AG04449 (cell line): Measurements from ENCODE around the gene LRRC3C.

ENCODE experiments used
- CTCF ChIA-PET: fragments of 350-600 bp; formaldehyde crosslinking; extraction: SDS; loops from one replicate; lab custom pipeline; 2021; ENCODE audit warnings: antibody characterized with exemption; lab: Yijun Ruan, JAX
- POLR2A ChIA-PET: fragments of 400-600, 350-600 bp; formaldehyde crosslinking; extraction: SDS; loops from one replicate; lab custom pipeline; 2020; ENCODE audit warnings: antibody characterized with exemption, inconsistent platforms; lab: Yijun Ruan, JAX
- DNase-seq: peaks from one replicate; pipeline ENCODE4 v3.0.0-alpha.2; 2010; ENCODE audit warnings: low read depth, low spot score
- H3K4me3 ChIP-seq: 2 replicates; pipeline ENCODE4 v1.5.1; 2011; ENCODE audit warnings: low read depth, mild to moderate bottlenecking, control low read depth, low read length
- TF ChIP-seq, protein P1 (sequence below): IDR thresholded peaks from one replicate; pipeline ENCODE4 v1.5.1; 2011; ENCODE audit warnings: mild to moderate bottlenecking, moderate library complexity, low read length, control low read depth, inconsistent platforms; ENCODE audit not compliant: insufficient read depth; ENCODE audit errors: missing control alignments

LRRC3C gene

DNA sequence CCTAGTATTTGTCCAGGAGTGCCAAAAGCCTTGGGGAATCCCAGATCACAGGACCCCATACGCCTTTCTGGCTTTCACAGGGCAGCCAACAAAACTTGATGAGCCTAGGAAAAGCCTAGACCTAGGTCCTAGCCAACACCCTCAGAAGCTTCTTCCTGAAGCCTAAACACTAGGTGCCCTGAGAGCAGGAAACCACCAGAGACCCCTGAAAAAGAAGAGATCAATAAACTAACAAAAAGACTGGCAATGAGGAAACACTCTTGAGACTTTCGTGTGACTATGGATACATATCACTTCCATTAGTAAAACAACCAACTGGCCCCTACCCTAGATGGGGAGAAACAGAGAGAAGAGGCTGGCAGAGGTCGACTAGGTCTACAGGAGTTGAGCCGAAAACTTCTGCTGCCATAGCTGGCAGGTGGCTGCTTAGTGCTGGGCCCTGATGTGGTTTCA is 1.4 kb upstream of the LRRC3C start:
- ChIA-PET CTCF (interaction anchor here (0.6 to 1.9 kb wide), 5 partner anchors 11 to 54 kb away, joined by 3 to 11 read pairs (median 3); partner anchors contain the start of gene PSMD3), POLR2A (no interaction called here)
- TF ChIP-seq, protein P1, sequence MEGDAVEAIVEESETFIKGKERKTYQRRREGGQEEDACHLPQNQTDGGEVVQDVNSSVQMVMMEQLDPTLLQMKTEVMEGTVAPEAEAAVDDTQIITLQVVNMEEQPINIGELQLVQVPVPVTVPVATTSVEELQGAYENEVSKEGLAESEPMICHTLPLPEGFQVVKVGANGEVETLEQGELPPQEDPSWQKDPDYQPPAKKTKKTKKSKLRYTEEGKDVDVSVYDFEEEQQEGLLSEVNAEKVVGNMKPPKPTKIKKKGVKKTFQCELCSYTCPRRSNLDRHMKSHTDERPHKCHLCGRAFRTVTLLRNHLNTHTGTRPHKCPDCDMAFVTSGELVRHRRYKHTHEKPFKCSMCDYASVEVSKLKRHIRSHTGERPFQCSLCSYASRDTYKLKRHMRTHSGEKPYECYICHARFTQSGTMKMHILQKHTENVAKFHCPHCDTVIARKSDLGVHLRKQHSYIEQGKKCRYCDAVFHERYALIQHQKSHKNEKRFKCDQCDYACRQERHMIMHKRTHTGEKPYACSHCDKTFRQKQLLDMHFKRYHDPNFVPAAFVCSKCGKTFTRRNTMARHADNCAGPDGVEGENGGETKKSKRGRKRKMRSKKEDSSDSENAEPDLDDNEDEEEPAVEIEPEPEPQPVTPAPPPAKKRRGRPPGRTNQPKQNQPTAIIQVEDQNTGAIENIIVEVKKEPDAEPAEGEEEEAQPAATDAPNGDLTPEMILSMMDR = no peak

DNA sequence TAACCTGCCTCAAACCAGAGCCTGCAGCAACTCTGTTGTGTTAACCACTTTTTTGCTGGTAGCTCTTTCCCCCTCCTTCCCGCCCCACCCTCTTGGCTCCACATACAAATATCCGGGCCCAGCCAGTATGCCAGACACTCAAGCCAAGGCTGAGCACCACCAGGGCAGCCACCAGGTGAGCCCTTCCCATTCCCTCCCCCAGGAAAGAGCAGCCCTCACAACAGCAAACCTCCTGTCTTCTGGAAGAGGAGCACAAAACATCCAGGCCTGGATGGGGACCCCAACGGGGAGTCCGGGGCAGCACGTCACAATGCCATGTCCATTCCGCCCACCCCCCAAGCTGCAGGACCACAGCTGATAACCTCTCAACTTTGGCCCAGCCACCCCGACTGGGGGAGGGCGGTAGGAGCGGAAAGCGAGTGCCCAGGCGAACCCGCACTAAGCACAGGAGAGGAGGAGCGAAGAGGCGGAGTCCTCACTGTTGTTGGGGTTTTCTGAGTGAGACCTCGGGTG is 888 bp upstream of the LRRC3C start:
- ChIA-PET CTCF (interaction anchor here (0.6 to 1.9 kb wide), 6 partner anchors 11 to 53 kb away, joined by 3 to 11 read pairs (median 3); partner anchors contain the start of gene PSMD3), POLR2A (no interaction called here)
- TF ChIP-seq, protein P1 = no peak
- H3K4me3 ChIP-seq = peak overlapping the region; percentile 82
- no peak for DNase-seq

More for the DNA sequence above, 1.4 kb upstream of the LRRC3C start:
- no peak for DNase-seq
- H3K4me3 ChIP-seq = peak overlapping the region; percentile 82

DNA sequence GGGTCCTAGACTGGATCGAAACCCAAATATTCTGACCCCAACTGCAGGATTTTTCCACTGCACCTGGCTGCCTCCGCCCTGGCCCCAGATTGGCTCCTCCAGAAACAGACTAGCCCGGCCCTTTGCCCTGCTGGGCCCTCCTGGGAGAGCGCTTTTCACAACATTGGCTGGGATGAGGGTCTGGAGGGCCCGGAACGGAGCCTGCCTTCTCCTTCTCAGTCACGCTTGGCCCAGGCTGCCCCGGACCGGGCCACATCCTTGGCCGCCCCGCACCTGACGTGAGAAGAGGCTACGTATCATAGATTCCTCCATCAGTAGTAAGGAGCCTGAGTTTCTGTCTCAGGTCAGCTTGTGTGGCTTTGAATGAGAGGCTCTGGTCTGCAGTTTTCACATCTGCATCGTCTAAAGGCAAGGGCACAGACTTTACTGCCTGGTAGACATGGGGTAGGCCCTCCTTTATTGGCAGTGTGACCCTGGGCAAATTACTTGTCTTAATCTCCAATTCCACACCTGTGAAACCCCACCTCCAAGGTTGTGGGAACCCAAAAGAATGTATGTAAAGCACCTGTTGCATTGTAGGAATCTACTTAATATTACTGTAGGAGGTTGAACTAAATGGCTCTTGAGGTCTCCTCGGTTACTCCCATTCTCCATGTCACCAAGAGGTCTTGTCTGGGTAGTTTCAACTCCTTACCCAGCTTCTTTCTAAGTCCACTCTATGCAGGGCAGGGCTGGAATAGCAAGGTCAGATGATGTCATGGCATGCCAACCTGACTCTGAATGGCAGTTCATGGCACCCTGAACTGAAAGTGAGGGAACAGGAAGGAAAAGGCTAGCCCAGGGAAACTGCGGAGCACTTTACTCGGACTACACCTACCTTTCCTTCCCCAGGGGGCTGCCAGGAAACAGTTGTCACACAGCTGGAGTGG is 661 bp downstream of the LRRC3C start:
- DNase-seq = no peak
- ChIA-PET POLR2A (interaction anchor here (0.6 to 0.7 kb wide), 2 partner anchors 28 to 51 kb away, joined by 3 to 4 read pairs; no protein-coding TSS in a partner anchor), CTCF (interaction anchor here (1.3 to 2.1 kb wide), 3 partner anchors 11 to 52 kb away, joined by 5 to 16 read pairs (median 9); partner anchors contain the start of gene PSMD3)
- TF ChIP-seq, protein P1 = no peak
- peak overlapping the region; percentile 59 for H3K4me3 ChIP-seq

DNA sequence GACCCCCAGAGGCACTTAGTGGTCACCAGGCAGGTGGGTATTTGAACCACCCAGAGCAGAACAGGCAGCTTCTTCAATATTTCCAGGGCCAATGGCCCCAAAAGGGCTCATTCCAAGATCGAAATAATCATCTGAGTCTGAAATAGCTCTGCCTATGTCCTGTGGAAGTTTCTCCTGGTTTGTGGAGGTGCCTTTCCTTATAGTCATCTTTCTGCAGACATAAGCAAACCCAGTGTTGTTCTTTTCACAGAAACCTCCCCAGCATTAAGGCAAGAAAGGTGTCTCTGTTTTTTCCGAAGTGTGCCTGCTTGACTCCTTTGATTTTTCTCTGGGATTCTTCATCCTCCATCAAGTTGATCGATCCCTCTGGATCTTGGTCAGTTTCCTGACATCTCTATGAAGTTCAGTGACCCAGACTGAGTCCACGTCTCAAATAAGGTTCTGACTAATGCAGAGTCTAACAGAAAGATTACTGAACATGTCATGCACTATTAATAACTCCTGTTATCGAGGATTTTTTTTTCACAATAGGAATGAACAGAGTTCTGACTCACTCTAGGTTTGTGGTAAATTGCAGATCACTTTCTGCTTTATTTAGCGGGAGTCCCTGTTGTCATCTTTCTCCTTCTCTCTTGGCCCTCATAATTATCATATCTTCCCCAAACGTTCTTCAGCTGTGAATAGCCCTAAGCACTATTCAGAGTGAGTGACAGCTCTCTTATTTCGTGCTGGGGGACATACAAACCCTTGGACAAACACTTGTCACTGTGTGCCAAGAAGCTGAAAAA is 1.5 kb downstream of the LRRC3C start:
- ChIA-PET POLR2A (interaction anchor here (0.7 to 0.9 kb wide), 3 partner anchors 14 to 50 kb away, joined by 3 to 5 read pairs (median 3); no protein-coding TSS in a partner anchor), CTCF (interaction anchor here (0.6 to 2.1 kb wide), 5 partner anchors 10 to 56 kb away, joined by 3 to 16 read pairs (median 5); partner anchors contain the start of gene PSMD3)
- peak overlapping the region; percentile 18 for H3K4me3 ChIP-seq
- TF ChIP-seq, protein P1 = no peak
- DNase-seq = peak; percentile 91

DNA sequence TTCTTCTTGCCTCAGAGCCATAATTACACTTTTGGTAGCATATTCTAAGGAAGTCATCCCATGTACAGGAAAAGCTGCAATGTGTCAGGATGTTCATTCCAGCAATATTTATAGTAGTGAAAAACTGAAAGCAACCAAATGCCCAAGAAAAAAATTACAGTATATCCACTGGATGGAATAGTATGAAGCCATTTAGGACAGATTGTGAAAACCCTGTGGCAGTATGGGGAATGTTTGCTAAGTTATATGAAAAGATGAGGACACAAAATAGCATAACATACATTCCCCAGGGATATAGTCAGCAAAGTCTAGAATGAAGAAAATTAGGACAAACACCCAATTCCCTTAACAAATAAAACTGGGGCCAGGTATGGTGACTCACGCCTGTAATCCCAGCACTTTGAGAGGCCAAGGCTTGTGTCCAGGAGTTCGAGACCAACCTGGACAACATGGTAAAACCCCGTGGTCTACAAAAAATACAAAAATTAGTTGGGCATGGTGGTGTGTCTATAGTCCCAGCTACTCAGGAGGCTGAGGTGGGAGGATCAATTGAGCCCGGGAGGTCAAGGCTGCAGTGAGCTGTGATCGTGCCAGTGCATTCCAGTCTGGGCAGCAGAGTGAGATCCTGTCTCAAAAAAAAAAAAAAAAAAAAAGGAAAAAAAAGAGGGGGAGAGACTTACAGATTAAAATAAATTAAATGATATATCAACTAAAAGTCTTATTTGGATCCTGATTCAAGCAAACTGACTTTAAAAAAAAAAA is 2.3 kb downstream of the LRRC3C start:
- no peak overlapping the region for H3K4me3 ChIP-seq
- POLR2A ChIA-PET = interaction anchor here (0.7 to 0.9 kb wide), 3 partner anchors 14 to 50 kb away, joined by 3 to 5 read pairs (median 4); no protein-coding TSS in a partner anchor
- CTCF ChIA-PET = interaction anchor here (0.7 to 2.1 kb wide), 3 partner anchors 9 to 56 kb away, joined by 3 to 16 read pairs (median 6); no protein-coding TSS in a partner anchor
- TF ChIP-seq, protein P1 = no peak
- peak; percentile 60 for DNase-seq
